HCT116 (cell line): Measurements from ENCODE around the gene CENPS. TPM values are rescaled to one million over a fixed set of nuclear protein-coding genes. Genes with fewer than 3 reads are reported as not detected.

Experiments
- ATAC-seq: fragments of 200-7000 bp; cut with Tn5 transposase; 2 replicates; pipeline ENCODE4 v1.9.1; 2020; ENCODE audit warnings: mild to moderate bottlenecking, moderate library complexity
- BruUV-seq: library from RNA; stranded (reverse); fragments of 400-500 nt; replicated peaks from 2 replicates; lab custom pipeline; 2021; lab: Mats Ljungman, UMichigan
- CTCF ChIA-PET: fragments of 300-600 bp; sonication (Branson Sonifier 250); formaldehyde crosslinking; loops from one replicate; lab custom pipeline; 2021; ENCODE audit warnings: antibody characterized with exemption; lab: Charles Lee
- POLR2A ChIA-PET: fragments of 300-600, 350-600 bp; sonication (Branson Sonifier 250); formaldehyde crosslinking; loops from one replicate; lab custom pipeline; 2021; ENCODE audit warnings: antibody characterized with exemption; lab: Charles Lee
- RAD21 ChIA-PET, 2 experiments: fragments of 300-600 bp; sonication (Branson Sonifier 250); formaldehyde crosslinking; loops; one replicate each; lab custom pipeline; 2023; ENCODE audit warnings: low total read pairs in 2 of 2; ENCODE audit not compliant: uncharacterized antibody in 2 of 2, unreplicated experiment in 2 of 2, low non-redundant PET in 1 of 2; lab: Charles Lee
- DNase-seq: peaks from one replicate; pipeline ENCODE4 v3.0.0-alpha.2; 2010; ENCODE audit warnings: low read depth, low spot score
- H2AFZ ChIP-seq: fragments of 200-600 bp; shearing (Covaris generic), sonication (generic); 2 replicates; pipeline ENCODE4 v1.6.1; 2017; ENCODE audit warnings: low read depth, mixed run types, mixed read lengths, antibody characterized with exemption, low read length; ENCODE audit not compliant: poor library complexity, severe bottlenecking
- H3K27ac ChIP-seq: 2 replicates; pipeline ENCODE4 v1.5.1; 2012; ENCODE audit warnings: low read depth, low read length
- H3K27me3 ChIP-seq: fragments of 200-600 bp; sonication (generic); 2 replicates; pipeline ENCODE4 v1.6.1; 2016; ENCODE audit warnings: mixed run types, low read length, mixed read lengths; ENCODE audit not compliant: insufficient read depth
- H3K36me3 ChIP-seq, 2 experiments: fragments of 200-500 bp in 1 of 2; fragments of 200-600 bp in 1 of 2; sonication (Bioruptor generic) in 1 of 2; sonication (generic) in 1 of 2; 2 replicates each; pipeline versions ENCODE4 v1.5.1 to v1.6.1; 2014 to 2016; ENCODE audit warnings: low read length in 2 of 2, inconsistent platforms in 1 of 2, mixed read lengths in 1 of 2, mixed run types in 1 of 2; ENCODE audit not compliant: insufficient read depth in 2 of 2, control insufficient read depth in 1 of 2
- H3K4me1 ChIP-seq, 2 experiments: fragments of 200-600 bp in 1 of 2; sonication (generic) in 1 of 2; 2 replicates each; pipeline versions ENCODE4 v1.5.1 to v1.6.1; 2012 to 2017; ENCODE audit warnings: low read length in 2 of 2, inconsistent platforms in 1 of 2, mild to moderate bottlenecking in 1 of 2, mixed read lengths in 1 of 2, mixed run types in 1 of 2, moderate library complexity in 1 of 2; ENCODE audit not compliant: insufficient read depth in 2 of 2, control insufficient read depth in 1 of 2
- H3K4me2 ChIP-seq: fragments of 200-600 bp; sonication (generic); 2 replicates; pipeline ENCODE4 v1.6.1; 2017; ENCODE audit warnings: mixed run types, low read length, mixed read lengths
- H3K4me3 ChIP-seq, 2 experiments: fragments of 200-600 bp in 1 of 2; sonication (generic) in 1 of 2; replicated peaks in 1 of 2; 2 replicates each; pipeline ENCODE4 v1.5.1; 2011 to 2016; ENCODE audit warnings: low read length in 2 of 2, control low read depth in 1 of 2, low read depth in 1 of 2, mild to moderate bottlenecking in 1 of 2, mixed read lengths in 1 of 2, mixed run types in 1 of 2
- H3K79me2 ChIP-seq: fragments of 200-600 bp; sonication (generic); 2 replicates; pipeline ENCODE4 v1.6.1; 2017; ENCODE audit warnings: mild to moderate bottlenecking, mixed run types, low read length, moderate library complexity, mixed read lengths; ENCODE audit not compliant: insufficient read depth
- H3K9ac ChIP-seq: fragments of 200-600 bp; sonication (generic); 2 replicates; pipeline ENCODE4 v1.6.1; 2016; ENCODE audit warnings: low read length, mixed read lengths
- H3K9me2 ChIP-seq: fragments of 200-600 bp; sonication (generic), shearing (Covaris generic); 2 replicates; pipeline ENCODE4 v1.6.1; 2017; ENCODE audit warnings: mixed run types, mild to moderate bottlenecking, moderate library complexity; ENCODE audit not compliant: insufficient read depth
- H3K9me3 ChIP-seq, 2 experiments: fragments of 200-500 bp in 1 of 2; fragments of 200-600 bp in 1 of 2; sonication (Bioruptor generic) in 1 of 2; sonication (generic) in 1 of 2; 2 replicates each; pipeline ENCODE4 v1.6.1; 2014 to 2017; ENCODE audit warnings: low read length in 2 of 2, mixed read lengths in 2 of 2, inconsistent platforms in 1 of 2, low read depth in 1 of 2, mild to moderate bottlenecking in 1 of 2, mixed run types in 1 of 2, moderate library complexity in 1 of 2; ENCODE audit not compliant: control insufficient read depth in 1 of 2, insufficient read depth in 1 of 2
- H4K20me1 ChIP-seq: fragments of 200-600 bp; sonication (generic), shearing (Covaris generic); 2 replicates; pipeline ENCODE4 v1.6.1; 2017; ENCODE audit warnings: mixed run types, mild to moderate bottlenecking, moderate library complexity; ENCODE audit not compliant: insufficient read depth
- EZH2 ChIP-seq: fragments of 200-600 bp; sonication (generic); IDR thresholded peaks from 2 replicates; pipeline ENCODE4 v1.6.1; 2017; ENCODE audit warnings: antibody characterized with exemption, mixed run types
- FOSL1 ChIP-seq: IDR thresholded peaks from 2 replicates; pipeline ENCODE4 v1.6.1; 2012; ENCODE audit warnings: low read depth
- POLR2AphosphoS5 ChIP-seq: IDR thresholded peaks from 2 replicates; pipeline ENCODE4 v1.6.1; 2011; ENCODE audit warnings: mild to moderate bottlenecking, low read depth, low read length, moderate library complexity
- SIN3A ChIP-seq: IDR thresholded peaks from 2 replicates; pipeline ENCODE4 v1.6.1; 2012; ENCODE audit warnings: low read depth
- SP1 ChIP-seq: IDR thresholded peaks from 2 replicates; pipeline ENCODE4 v1.6.1; 2012; ENCODE audit warnings: low read depth
- SRF ChIP-seq: IDR thresholded peaks from 2 replicates; pipeline ENCODE4 v1.6.1; 2012; ENCODE audit warnings: low read depth
- TCF7L2 ChIP-seq: IDR thresholded peaks from 2 replicates; pipeline ENCODE4 v1.7.0; 2011; ENCODE audit warnings: borderline replicate concordance, inconsistent platforms; ENCODE audit not compliant: insufficient read depth, insufficient read length; ENCODE audit errors: extremely low read depth
- ZFX ChIP-seq: fragments of 450-650 bp; IDR thresholded peaks from 2 replicates; pipeline ENCODE4 v1.6.1; 2017
- intact Hi-C: fragments of 100-400 bp; cut with micrococcal nuclease; formaldehyde crosslinking; loops from 2 replicates; pipeline ENCODE4 v1.10.0; 2022
- total RNA-seq: library from RNA; stranded (reverse); gene quantifications from one replicate; pipeline ENCODE4 v1.2.1, GENCODE V29; 2021; ENCODE audit not compliant: unreplicated experiment
- TF ChIP-seq, protein P1 (sequence below): IDR thresholded peaks from 2 replicates; pipeline ENCODE4 v1.6.1; 2012
- TF ChIP-seq, protein P2 (sequence below), 3 experiments: fragments of 200-600 bp in 1 of 3; sonication (generic) in 1 of 3; IDR thresholded peaks in 2 of 3; conservative IDR thresholded peaks in 1 of 3; 2 replicates each; pipeline ENCODE4 v1.5.1; 2012 to 2017; ENCODE audit warnings: low read depth in 2 of 3, low read length in 2 of 3, antibody characterized with exemption in 1 of 3, borderline replicate concordance in 1 of 3, control low read depth in 1 of 3, mild to moderate bottlenecking in 1 of 3, mixed read lengths in 1 of 3, mixed run types in 1 of 3, moderate library complexity in 1 of 3; ENCODE audit not compliant: insufficient read depth in 1 of 3
- TF ChIP-seq, protein P3 (sequence below): IDR thresholded peaks from 2 replicates; pipeline ENCODE4 v1.6.1; 2012
- TF ChIP-seq, protein P4 (sequence below): IDR thresholded peaks from 2 replicates; pipeline ENCODE4 v1.6.1; 2011; ENCODE audit warnings: mild to moderate bottlenecking, low read length, moderate library complexity; ENCODE audit not compliant: insufficient replicate concordance; ENCODE audit errors: extremely low read depth

The CENPS gene
- total RNA-seq, 1 experiment from 2014 or later: 21.9 TPM

DNA sequence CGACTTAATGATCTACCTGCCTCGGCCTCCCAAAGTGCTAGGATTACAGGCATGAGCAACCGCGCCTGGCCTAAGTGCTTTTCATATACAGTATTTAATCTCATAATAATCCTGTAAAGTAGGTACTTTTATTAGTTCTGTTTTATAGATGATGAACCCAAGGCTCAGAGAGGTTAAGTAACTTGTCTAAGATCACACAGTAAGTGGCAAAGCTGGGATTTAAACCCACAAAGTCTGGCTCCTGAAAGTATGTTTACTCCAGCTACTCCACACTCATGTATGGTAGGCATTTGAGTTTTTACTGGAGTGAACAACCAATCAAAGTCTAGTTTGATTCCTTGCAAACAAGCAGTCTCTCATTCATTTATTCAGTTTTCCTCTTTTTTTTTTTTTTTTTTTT, 39.8 kb downstream of the CENPS start:
- intact Hi-C loops: no loop called here
- Histone ChIP-seq H3K9me2 (no peaks in the 10 kb centered on the region), H3K4me2 (no peak overlapping the region), H2AFZ (no peak overlapping the region), H3K4me3 (no peak overlapping the region), H3K27me3 (no peaks in the 10 kb centered on the region), H3K79me2 (peaks cover 43% of the 10 kb centered on the region), H3K9ac (no peak overlapping the region), H3K9me3 (no peaks in the 10 kb centered on the region), H4K20me1 (no peaks in the 10 kb centered on the region), H3K27ac (no peak overlapping the region), H3K36me3 (peaks cover 26 to 32% of the 10 kb centered on the region in 2 experiments), H3K4me1 (peaks cover 0 to 25% of the 10 kb centered on the region in 2 experiments; a peak in 3 of 4 replicates)
- BruUV-seq: no TSS peak
- RAD21 ChIA-PET: no interaction called here
- TF ChIP-seq, protein P1, sequence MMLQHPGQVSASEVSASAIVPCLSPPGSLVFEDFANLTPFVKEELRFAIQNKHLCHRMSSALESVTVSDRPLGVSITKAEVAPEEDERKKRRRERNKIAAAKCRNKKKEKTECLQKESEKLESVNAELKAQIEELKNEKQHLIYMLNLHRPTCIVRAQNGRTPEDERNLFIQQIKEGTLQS: no peak
- no peak for TF ChIP-seq SP1
- TF ChIP-seq ZFX: no peak
- TF ChIP-seq SIN3A: no peak
- TF ChIP-seq, protein P2, sequence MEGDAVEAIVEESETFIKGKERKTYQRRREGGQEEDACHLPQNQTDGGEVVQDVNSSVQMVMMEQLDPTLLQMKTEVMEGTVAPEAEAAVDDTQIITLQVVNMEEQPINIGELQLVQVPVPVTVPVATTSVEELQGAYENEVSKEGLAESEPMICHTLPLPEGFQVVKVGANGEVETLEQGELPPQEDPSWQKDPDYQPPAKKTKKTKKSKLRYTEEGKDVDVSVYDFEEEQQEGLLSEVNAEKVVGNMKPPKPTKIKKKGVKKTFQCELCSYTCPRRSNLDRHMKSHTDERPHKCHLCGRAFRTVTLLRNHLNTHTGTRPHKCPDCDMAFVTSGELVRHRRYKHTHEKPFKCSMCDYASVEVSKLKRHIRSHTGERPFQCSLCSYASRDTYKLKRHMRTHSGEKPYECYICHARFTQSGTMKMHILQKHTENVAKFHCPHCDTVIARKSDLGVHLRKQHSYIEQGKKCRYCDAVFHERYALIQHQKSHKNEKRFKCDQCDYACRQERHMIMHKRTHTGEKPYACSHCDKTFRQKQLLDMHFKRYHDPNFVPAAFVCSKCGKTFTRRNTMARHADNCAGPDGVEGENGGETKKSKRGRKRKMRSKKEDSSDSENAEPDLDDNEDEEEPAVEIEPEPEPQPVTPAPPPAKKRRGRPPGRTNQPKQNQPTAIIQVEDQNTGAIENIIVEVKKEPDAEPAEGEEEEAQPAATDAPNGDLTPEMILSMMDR (IDR thresholded peaks at IDR 0.05 in 2 of 3, conservative IDR thresholded peaks at IDR 0.05 in 1 of 3; ENCODE audit: borderline replicate concordance in 1 of 3, insufficient read depth in 1 of 3, low read depth in 2 of 3, low read length in 2 of 3): no peak
- no peak for TF ChIP-seq TCF7L2
- TF ChIP-seq EZH2: no peak
- TF ChIP-seq FOSL1: no peak
- TF ChIP-seq POLR2AphosphoS5: no peak
- TF ChIP-seq SRF: no peak
- TF ChIP-seq, protein P3, sequence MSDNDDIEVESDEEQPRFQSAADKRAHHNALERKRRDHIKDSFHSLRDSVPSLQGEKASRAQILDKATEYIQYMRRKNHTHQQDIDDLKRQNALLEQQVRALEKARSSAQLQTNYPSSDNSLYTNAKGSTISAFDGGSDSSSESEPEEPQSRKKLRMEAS: no peak
- TF ChIP-seq, protein P4, sequence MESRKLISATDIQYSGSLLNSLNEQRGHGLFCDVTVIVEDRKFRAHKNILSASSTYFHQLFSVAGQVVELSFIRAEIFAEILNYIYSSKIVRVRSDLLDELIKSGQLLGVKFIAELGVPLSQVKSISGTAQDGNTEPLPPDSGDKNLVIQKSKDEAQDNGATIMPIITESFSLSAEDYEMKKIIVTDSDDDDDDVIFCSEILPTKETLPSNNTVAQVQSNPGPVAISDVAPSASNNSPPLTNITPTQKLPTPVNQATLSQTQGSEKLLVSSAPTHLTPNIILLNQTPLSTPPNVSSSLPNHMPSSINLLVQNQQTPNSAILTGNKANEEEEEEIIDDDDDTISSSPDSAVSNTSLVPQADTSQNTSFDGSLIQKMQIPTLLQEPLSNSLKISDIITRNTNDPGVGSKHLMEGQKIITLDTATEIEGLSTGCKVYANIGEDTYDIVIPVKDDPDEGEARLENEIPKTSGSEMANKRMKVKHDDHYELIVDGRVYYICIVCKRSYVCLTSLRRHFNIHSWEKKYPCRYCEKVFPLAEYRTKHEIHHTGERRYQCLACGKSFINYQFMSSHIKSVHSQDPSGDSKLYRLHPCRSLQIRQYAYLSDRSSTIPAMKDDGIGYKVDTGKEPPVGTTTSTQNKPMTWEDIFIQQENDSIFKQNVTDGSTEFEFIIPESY: no peak
- CTCF ChIA-PET: no interaction called here
- POLR2A ChIA-PET: no interaction called here
- DNase-seq (no peak), ATAC-seq (no peak)
